NCI-H524 treated with DMSO at 0.1 percent for 48 hours (cell line): ENCODE data around the gene GCG.

Experiments used
- DNase-seq: peaks from one replicate; lab custom pipeline; 2025; lab: John Stamatoyannopoulos, UW

GCG gene

DNA sequence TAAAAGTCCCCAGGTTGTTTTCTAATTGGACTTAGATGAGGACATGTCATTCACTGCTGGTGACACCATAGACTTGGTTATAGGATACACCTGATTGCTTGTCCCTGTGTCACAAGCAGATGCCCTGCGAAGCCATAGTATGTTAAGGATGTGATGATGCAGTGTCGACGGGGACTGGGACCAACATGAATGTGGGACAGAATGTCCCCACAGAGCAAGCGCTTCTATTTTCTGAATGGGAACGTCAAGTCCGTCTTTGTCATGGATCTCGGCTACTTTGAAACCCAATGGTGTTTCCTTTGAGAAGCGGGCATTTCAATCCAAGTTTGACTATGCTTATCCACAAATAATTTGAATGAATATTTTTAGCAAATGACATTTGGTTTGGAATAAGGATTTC lies 2.1 kb downstream of the GCG start:
- DNase-seq = no peak

- no peak for DNase-seq
These were observed 2.6 kb downstream of the GCG start for GRCh38 chr2:162149466-162149865.

DNA sequence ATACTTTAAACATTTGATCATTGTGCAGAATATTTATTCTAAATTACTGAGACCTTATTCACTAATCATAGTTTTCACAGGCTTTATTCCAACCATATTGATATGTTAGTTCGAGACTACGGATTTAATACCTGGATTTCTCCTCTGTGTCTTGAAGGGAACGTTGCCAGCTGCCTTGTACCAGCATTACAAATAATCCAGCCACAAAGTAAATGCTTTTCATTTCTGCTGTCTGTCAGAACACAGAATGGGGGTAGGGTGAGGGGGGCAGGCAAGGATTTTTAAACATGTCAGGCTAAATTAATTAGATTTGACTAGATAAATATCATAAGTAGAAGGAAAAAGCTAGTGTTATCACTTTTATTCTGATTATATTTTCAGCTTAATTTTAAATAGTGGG lies 3.1 kb downstream of the GCG start:
- no peak for DNase-seq

GRCh38 chr2:162143969-162144368 lies 8.1 kb downstream of the GCG start:
- no peak for DNase-seq

GRCh38 chr2:162138310-162138709 lies 13.7 kb downstream of the GCG start:
- DNase-seq = no peak

DNA sequence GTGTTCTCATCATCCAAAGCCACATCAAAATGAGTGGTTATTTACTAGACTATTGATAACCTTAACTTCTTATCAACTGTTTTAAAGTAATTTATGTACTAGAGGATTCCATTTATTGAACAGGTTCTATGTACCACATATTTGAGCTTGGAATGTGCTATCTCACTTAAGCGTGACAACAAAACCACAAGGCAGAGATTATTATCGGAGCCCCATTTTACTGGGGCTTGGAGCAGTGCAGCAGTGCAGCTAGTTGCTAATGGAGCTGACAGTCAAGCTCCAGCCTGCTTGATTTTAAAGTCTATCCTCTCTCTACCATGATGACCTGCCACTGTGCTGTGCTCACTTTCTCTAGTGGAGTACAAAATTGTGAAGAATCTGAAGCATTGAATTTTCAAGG lies 24.6 kb downstream of the GCG start:
- DNase-seq = no peak

- no peak for DNase-seq
These were observed 25.5 kb downstream of the GCG start for GRCh38 chr2:162126527-162126926.

- no peak for DNase-seq
These were observed 25.9 kb downstream of the GCG start for GRCh38 chr2:162126111-162126519.

DNA sequence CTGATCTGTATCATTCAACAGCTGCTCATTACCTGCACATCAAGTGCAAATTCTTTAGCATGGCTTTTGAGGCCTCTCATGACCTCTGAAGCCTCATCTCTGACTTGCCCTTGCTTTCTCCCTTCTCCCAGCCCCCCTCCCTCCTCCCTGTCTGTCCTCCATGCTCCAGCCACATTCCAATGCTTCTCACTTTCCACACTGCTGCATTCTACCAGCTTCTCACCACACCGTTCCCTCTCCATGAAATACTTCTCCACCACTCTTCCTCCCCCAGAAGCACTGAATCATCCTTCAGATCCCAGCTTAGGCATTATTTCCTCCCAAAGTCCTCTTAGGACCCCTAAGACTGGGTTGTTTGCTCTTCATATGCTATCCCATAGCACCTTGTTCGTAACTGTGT lies 26.9 kb downstream of the GCG start:
- DNase-seq = no peak

DNA sequence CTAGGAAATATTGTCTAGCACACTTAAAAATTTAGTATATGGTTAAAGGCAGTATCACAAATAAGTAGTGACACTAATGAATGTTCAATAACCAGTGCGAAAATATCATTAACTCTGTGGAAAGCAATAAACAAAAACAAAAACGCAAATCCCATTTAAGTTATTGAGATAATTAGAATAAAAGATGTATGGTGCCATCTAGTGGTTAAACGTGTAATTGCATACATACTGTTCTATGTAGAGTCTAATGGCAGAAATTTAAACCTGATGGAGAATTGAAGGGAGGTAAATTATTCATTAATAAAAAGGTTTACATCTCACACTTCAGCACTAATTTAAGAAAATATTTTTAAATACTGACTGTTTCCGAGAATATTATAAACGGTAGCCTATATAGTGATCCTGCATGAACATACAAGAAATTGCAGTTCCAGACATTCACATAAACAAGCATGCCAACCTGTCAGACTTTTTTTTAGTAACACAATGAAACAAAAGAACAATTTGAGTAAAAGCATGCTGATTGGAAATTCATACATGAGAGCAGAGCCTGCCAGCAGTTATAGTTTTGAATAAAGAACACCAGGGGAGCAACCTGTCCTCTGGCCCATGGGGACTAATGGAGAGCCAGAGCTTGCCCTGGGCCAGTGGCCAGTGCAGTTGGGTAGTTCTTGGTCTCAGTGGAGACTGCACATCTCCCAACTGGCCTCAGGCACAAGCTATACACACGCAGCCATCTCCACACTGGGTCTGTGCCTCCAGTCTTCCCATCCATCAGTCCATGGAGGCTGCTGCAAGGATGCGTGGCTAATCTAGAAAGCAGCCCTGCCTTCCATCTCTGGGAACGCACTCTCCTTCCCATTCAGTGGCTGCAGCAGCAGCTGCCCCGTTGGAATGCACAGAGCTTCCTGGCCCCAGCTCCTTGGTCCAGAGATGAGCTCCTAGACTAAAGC lies 28.0 kb downstream of the GCG start:
- DNase-seq = peak; percentile 20

GRCh38 chr2:162118166-162119031 lies 33.6 kb downstream of the GCG start:
- no peak for DNase-seq

DNA sequence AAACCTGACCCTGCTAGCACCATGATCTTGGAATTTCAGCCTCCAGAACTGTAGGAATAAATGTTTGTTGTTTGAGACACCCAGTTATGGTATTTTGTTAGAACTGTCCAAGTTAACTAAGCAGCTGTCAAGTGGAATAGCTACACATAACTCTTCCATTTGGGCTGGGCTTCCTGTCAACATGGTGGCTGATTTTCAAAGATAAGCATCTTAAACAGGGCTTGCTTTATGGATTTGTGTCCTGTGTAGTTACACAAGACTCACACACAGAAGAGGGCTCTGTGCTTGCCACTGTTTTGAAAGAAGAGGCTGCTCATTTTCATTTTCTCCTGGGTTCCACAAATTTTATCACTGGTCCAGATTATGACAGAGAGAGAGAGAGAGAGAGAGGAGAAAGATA lies 35.7 kb downstream of the GCG start:
- no peak for DNase-seq

- DNase-seq = no peak
These were observed 37.0 kb downstream of the GCG start for GRCh38 chr2:162115076-162115475.

- no peak for DNase-seq
These were observed 37.8 kb downstream of the GCG start for GRCh38 chr2:162114271-162114670.

GRCh38 chr2:162113776-162114168 lies 38.3 kb downstream of the GCG start:
- no peak for DNase-seq

- DNase-seq = no peak
These were observed 38.8 kb downstream of the GCG start for GRCh38 chr2:162113088-162113775.

DNA sequence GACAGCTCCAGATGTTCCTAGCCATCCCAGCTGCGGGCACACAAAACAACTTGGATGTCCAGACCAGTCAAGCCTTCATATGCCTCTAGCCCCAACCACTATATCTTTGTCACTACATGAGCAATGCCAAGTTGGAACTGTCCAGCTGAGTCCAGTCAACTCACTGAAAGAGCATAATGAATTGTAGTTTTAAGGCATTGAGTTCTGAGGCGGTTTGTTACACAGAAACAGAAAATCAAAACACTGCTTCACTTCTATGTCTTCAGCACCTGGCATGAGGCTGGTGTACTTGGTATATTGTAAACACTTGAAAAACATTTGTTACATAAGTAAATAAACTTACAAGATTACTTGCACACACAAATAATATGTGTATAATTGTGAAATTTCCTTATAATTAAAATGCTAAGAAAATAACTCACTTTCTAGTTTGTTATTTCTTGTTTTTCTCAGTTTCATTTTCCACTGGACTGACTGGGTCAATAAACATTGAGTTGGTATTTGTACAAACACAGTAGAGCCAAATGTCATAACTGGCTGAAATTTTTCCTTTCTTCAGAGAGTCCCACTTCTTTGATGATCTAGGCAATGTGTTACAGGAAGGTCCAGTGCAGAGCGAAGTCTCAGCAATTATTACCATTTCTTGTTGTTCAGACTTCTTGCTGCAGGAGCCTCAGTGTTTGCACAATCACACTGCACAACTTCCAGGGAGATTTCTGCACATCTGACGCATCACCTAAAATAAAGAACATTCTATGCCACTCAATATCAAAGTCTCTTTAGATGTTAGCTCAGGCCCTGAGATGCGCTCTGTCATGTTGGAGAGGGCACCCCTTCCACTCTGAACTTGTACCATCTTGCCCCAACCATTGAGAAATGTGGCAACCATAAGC lies 39.8 kb downstream of the GCG start:
- DNase-seq = no peak

DNA sequence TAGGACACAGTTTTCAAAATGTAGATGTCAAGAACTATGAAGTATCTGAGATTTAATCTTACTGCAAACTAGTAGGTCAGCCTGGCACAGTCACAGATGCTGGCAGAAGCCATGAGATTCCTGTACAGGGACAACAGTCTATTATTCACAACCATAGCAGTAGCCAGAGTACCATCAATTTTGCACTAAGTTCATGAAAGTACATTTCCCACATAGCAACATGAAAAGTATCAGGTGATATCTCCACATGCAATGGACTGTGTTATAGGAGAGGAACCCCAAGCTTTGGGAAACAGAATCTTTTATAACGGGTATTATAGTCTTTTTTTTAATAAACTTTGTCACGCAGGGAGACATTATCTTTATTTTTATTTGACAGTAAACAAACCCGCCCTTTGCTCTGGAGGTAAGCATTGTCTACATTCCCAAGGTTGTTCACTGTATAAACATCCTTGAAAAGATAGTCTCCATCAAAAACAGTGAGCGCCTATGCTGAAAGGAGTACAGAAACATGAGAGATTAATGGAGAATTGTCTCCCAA lies 44.6 kb downstream of the GCG start:
- DNase-seq = no peak

- DNase-seq = no peak
These were observed 45.3 kb downstream of the GCG start for GRCh38 chr2:162106746-162107145.

DNA sequence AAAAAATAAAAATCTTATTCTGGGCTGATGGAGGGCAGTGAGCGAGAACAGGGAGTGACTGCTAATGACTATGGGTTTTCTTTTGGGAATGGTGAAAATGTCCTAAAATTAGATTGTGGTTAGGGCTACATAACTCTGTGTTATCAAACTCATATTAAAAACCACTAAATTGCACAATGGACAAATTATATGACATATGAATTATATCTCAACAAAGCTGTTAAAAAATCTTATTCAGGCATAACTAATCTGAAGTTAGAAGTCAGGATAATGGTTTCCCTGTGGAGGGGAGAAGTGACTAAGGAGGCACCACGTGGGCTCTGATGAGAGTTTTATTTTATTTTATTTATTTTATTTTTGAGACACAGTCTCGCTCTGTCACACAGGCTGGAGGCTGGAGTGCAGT lies 45.9 kb downstream of the GCG start:
- DNase-seq = no peak

GRCh38 chr2:162103443-162104009 lies 48.5 kb downstream of the GCG start:
- peak; percentile 83 for DNase-seq
